MCF 10A (cell line): ENCODE results near the gene ZNF235. TPM values are rescaled to one million over a fixed set of nuclear protein-coding genes. Genes with fewer than 3 reads are reported as not detected.
"Not testable (repeated sequence)": the region's sequence is repeated elsewhere in the genome, so short reads cannot be mapped to it uniquely, and the experiment has no call there.

Source experiments
- BruUV-seq: library from RNA; stranded (reverse); fragments of 400-500 nt; replicated peaks from 2 replicates; lab custom pipeline; 2021; lab: Mats Ljungman, UMichigan
- CTCF ChIA-PET: fragments of 300-600 bp; sonication (Branson Sonifier 250); formaldehyde crosslinking; extraction: SDS; loops from one replicate; lab custom pipeline; 2021; ENCODE audit warnings: antibody characterized with exemption, inconsistent platforms; lab: Yijun Ruan, JAX
- POLR2A ChIA-PET: fragments of 300-600, 350-650 bp; sonication (Branson Sonifier 250); formaldehyde crosslinking; extraction: SDS; loops from one replicate; lab custom pipeline; 2020; ENCODE audit warnings: antibody characterized with exemption, inconsistent platforms; lab: Yijun Ruan, JAX
- DNase-seq: peaks from one replicate; pipeline ENCODE4 v3.0.0-alpha.2; 2018; ENCODE audit not compliant: unreplicated experiment
- H3K27ac Mint-ChIP-seq: one replicate; pipeline ENCODE4 v1.8.0; 2022; ENCODE audit warnings: mild to moderate bottlenecking, low read depth, mixed read lengths; ENCODE audit not compliant: unreplicated experiment
- H3K27me3 Mint-ChIP-seq: one replicate; pipeline ENCODE4 v1.8.0; 2022; ENCODE audit warnings: mixed read lengths; ENCODE audit not compliant: insufficient read depth, unreplicated experiment
- H3K36me3 Mint-ChIP-seq: one replicate; pipeline ENCODE4 v1.8.0; 2022; ENCODE audit warnings: mild to moderate bottlenecking, moderate library complexity, mixed read lengths; ENCODE audit not compliant: insufficient read depth, unreplicated experiment
- H3K4me1 Mint-ChIP-seq: one replicate; pipeline ENCODE4 v1.8.0; 2022; ENCODE audit warnings: mixed read lengths; ENCODE audit not compliant: insufficient read depth, unreplicated experiment
- H3K4me3 Mint-ChIP-seq: one replicate; pipeline ENCODE4 v1.8.0; 2022; ENCODE audit warnings: mild to moderate bottlenecking, moderate library complexity, mixed read lengths; ENCODE audit not compliant: unreplicated experiment
- H3K9me3 Mint-ChIP-seq: one replicate; pipeline ENCODE4 v1.8.0; 2022; ENCODE audit warnings: mixed read lengths; ENCODE audit not compliant: unreplicated experiment
- intact Hi-C: fragments of 100-400 bp; cut with micrococcal nuclease; formaldehyde crosslinking; loops from 2 replicates; pipeline ENCODE4 v1.14.1; 2022
- total RNA-seq: library from RNA; stranded (reverse); gene quantifications from 2 replicates; pipeline ENCODE4 v1.2.3, GENCODE V29; 2022
- TF ChIP-seq, protein P1 (sequence below): fragments of 200-600 bp; IDR thresholded peaks from one replicate; pipeline ENCODE4 v1.8.0; 2022; ENCODE audit warnings: antibody characterized with exemption, mild to moderate bottlenecking; ENCODE audit not compliant: unreplicated experiment

Gene ZNF235
- total RNA-seq, 1 experiment from 2014 or later, result 2.7 TPM

DNA sequence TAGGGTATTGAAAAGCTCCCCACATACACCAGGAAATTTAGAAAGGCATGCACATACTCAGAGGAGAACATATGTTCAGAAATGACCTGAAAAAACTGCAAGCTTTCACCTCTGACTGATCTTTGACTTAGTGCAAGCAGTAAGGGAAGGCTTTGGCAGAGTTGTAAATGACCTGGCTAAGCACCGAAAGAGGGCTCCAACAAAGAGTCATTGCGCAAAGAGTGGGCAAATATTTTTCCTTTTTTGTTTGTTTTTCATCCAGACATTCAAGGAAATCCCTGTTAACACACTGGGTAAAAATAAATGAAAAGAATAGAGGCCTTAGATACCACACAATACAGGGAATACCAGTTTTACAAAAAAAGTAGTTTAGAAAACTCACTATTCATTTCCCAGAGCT lies 50.3 kb downstream of the ZNF235 start:
- ChIA-PET POLR2A (no interaction called here), CTCF (no interaction called here)
- no peak overlapping the region for H3K27ac Mint-ChIP-seq
- H3K36me3 Mint-ChIP-seq, result peaks cover 6% of the 10 kb centered on the region
- DNase-seq, result no peak
- TF ChIP-seq, protein P1, sequence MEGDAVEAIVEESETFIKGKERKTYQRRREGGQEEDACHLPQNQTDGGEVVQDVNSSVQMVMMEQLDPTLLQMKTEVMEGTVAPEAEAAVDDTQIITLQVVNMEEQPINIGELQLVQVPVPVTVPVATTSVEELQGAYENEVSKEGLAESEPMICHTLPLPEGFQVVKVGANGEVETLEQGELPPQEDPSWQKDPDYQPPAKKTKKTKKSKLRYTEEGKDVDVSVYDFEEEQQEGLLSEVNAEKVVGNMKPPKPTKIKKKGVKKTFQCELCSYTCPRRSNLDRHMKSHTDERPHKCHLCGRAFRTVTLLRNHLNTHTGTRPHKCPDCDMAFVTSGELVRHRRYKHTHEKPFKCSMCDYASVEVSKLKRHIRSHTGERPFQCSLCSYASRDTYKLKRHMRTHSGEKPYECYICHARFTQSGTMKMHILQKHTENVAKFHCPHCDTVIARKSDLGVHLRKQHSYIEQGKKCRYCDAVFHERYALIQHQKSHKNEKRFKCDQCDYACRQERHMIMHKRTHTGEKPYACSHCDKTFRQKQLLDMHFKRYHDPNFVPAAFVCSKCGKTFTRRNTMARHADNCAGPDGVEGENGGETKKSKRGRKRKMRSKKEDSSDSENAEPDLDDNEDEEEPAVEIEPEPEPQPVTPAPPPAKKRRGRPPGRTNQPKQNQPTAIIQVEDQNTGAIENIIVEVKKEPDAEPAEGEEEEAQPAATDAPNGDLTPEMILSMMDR, result no peak
- peaks cover 74% of the 10 kb centered on the region for H3K9me3 Mint-ChIP-seq
- no peaks in the 10 kb centered on the region for H3K4me1 Mint-ChIP-seq
- no peaks in the 10 kb centered on the region for H3K27me3 Mint-ChIP-seq
- BruUV-seq, result no TSS peak
- H3K4me3 Mint-ChIP-seq, result no peak overlapping the region
- intact Hi-C loops, result no loop called here

DNA sequence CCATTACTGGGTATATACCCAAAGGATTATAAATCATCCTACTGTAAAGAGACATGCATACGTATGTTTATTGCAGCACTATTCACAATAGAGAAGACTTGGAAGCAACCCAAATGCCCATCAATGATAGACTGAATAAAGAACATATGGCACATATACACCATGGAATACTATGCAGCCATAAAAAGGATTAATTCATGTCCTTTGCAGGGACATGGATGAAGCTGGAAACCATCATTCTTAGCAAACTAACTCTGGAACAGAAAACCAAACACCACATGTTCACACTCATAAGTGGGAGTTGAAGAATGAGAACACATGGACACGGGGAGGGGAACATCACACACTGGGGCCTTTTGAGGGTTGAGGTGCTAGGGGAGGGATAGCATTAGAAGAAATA lies 51.4 kb downstream of the ZNF235 start:
- H3K4me1 Mint-ChIP-seq, intact Hi-C loops, DNase-seq, CTCF ChIA-PET, H3K4me3 Mint-ChIP-seq, H3K36me3 Mint-ChIP-seq, H3K27me3 Mint-ChIP-seq, H3K27ac Mint-ChIP-seq, BruUV-seq: not testable (repeated sequence)
- H3K9me3 Mint-ChIP-seq, result peaks cover 76% of the 10 kb centered on the region
- POLR2A ChIA-PET, result interaction anchor here (0.6 kb wide), 1 partner anchor 106 kb away, joined by 3 read pairs; no protein-coding TSS in a partner anchor

DNA sequence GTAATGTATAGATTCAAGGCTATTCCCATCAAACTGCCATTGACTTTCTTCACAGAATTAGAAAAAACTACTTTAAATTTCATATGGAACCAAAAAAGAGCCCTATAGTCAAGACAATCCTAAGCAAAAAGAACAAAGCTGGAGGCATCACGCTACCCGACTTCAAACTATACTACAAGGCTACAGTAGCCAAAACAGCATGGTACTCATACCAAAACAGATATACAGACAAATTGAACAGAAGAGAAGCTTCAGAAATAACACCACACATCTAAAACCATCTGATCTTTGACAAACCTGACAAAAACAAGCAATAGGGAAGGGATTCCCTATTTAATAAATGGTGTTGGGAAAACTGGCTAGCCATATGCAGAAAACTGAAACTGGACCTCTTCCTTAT lies 52.5 kb downstream of the ZNF235 start:
- POLR2A ChIA-PET, BruUV-seq, intact Hi-C loops, DNase-seq, H3K36me3 Mint-ChIP-seq, H3K4me3 Mint-ChIP-seq, H3K27me3 Mint-ChIP-seq, H3K4me1 Mint-ChIP-seq, H3K27ac Mint-ChIP-seq: not testable (repeated sequence)
- CTCF ChIA-PET, result interaction anchor here (1.1 kb wide), 1 partner anchor 52 kb away, joined by 3 read pairs; no protein-coding TSS in a partner anchor
- H3K9me3 Mint-ChIP-seq, result peaks cover 67% of the 10 kb centered on the region

DNA sequence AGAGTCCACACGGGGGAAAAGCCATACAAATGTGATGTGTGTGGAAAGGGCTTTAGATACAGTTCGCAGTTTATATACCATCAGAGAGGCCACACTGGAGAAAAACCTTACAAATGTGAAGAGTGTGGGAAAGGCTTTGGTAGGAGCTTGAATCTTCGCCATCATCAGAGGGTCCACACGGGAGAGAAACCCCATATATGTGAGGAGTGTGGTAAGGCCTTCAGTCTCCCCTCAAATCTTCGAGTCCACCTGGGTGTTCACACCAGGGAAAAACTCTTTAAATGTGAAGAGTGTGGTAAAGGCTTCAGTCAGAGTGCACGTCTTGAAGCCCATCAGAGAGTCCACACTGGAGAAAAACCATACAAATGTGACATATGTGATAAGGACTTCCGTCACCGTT lies 68.4 kb downstream of the ZNF235 start:
- no TSS peak for BruUV-seq
- Mint-ChIP-seq H3K4me1 (no peaks in the 10 kb centered on the region), H3K9me3 (peaks cover 34% of the 10 kb centered on the region), H3K4me3 (no peak overlapping the region), H3K27me3 (no peaks in the 10 kb centered on the region), H3K36me3 (peaks cover 74% of the 10 kb centered on the region), H3K27ac (no peak overlapping the region)
- POLR2A ChIA-PET, result no interaction called here
- CTCF ChIA-PET, result no interaction called here
- DNase-seq, result no peak
- TF ChIP-seq, protein P1, result no peak
- intact Hi-C loops, result no loop called here

Other genes starting within 250 kb of the ZNF235 start
- 2.5 and 3.8 TPM in 2 replicates for gene ZNF284, start 232.9 kb downstream of the ZNF235 start, total RNA-seq
- gene ZNF224, start 210.7 kb downstream of the ZNF235 start, total RNA-seq, result 17.8 and 22.7 TPM in 2 replicates
- gene ZNF225, start 191.6 kb downstream of the ZNF235 start, total RNA-seq, result 3.6 and 5.7 TPM in 2 replicates
- gene ZNF234, start 163.5 kb downstream of the ZNF235 start, total RNA-seq, result 9.5 and 9.6 TPM in 2 replicates
- 23.4 and 32.5 TPM in 2 replicates for gene ZNF226, start 139.9 kb downstream of the ZNF235 start, total RNA-seq
- 22.6 and 29.0 TPM in 2 replicates for gene ZNF227, start 92.5 kb downstream of the ZNF235 start, total RNA-seq
- 0.10 TPM in 1 of 2 replicates, not detected in the other for gene ZNF233, start 45.1 kb downstream of the ZNF235 start, total RNA-seq
- 5.4 and 5.7 TPM in 2 replicates for gene ZNF112, start 51.7 kb upstream of the ZNF235 start, total RNA-seq
- gene ZNF285, start 96.6 kb upstream of the ZNF235 start, total RNA-seq, result 3.1 and 4.0 TPM in 2 replicates
- 2.6 and 2.9 TPM in 2 replicates for gene ZNF229, start 143.4 kb upstream of the ZNF235 start, total RNA-seq
- gene ZNF180, start 195.5 kb upstream of the ZNF235 start, total RNA-seq, result 3.2 and 4.4 TPM in 2 replicates
- gene CEACAM20, start 224.7 kb upstream of the ZNF235 start, total RNA-seq, result not detected in 2 replicates